ENCODE measurements around the gene DNAH2.

Gene DNAH2

DNA sequence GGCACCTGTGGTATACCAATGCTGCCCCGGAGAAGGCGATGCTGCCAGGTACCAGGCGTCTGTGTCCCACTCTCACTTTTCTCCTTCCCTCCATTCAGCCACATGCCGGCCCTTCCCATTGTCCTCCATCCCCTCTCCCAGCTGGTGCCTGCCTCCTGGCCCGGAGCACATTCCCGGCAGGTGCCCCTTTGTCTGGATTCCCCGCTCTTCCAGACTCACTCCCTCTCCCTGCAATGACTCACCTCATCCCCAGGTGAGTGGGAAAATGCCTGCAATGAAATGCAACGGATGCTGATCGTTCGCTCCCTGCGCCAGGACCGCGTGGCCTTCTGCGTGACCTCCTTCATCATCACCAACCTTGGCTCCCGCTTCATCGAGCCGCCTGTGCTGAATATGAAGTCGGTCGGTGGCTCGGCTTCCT, 106.0 kb downstream of the DNAH2 start:
- DNase-seq (ENCODE audit: low read depth), result no peak

DNA sequence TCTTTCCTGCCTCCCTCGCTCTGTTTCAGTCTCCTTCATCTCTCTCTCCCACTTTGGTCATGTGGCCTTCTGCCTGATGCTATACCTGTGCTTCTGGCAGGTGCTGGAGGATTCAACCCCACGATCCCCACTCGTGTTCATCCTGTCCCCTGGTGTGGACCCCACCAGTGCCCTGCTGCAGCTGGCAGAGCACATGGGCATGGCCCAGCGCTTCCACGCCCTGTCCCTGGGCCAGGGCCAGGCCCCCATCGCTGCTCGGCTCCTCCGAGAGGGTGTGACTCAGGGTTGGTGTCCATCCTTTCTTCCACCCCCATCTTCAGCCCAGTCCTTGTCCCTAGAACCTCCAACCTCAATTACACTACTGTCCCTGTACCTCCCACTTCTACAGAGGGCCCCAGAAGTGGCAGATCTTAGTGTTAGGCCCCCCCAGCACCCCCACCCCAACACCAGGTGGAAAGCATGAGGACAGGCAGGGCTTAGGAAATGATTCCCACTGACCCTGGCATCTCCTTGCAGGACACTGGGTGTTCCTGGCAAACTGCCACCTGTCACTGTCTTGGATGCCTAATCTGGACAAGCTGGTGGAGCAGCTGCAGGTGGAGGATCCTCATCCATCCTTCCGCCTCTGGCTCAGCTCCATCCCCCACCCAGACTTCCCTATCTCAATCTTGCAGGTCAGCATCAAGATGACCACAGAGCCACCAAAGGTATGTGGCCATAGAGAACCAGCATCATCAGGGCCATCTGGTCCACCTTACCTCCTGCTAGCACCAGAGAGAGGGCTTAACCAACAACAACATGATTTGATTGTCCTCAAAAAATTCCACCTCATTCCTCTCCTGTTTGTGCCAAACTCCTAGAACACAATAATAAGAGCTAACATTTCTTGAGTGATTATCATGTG, 106.7 kb downstream of the DNAH2 start:
- DNase-seq (ENCODE audit: low read depth), result no peak

GRCh38 chr17:7825206-7825990, 107.9 kb downstream of the DNAH2 start:
- no peak for DNase-seq (ENCODE audit: low read depth)

DNA sequence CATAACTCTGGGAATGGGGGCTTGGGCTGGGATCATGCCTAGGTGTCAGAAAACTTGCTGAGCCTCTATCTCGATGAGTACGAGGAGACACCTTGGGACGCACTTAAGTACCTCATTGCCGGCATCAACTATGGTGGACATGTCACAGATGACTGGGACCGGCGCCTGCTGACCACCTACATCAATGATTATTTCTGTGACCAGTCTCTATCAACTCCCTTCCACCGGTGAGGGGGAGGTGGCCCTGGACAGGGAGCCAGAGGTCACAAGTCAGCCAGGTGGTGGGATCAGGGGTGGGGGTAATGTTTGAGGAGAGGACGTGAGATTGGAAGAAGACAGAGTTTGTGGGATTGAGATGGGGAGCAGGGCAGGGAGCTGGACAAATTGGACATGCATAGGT, 113.1 kb downstream of the DNAH2 start:
- DNase-seq (ENCODE audit: low read depth), result no peak

DNA sequence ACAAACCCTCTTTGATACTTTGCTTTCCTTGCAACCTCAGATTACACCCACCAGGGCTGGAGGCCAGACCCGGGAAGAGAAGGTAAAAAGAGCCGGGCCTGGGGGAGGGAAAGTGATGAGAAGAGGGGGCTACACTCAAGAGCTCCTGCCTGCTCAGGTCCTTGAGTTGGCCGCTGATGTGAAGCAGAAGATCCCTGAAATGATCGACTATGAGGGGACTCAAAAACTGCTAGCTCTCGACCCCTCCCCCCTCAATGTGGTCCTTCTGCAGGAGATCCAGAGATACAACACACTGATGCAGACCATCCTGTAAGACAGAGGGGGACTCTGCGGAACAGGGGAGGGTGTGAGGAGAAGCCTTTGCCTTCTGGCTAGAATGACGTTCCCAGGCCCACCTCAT, 113.7 kb downstream of the DNAH2 start:
- DNase-seq (ENCODE audit: low read depth), result no peak

DNA sequence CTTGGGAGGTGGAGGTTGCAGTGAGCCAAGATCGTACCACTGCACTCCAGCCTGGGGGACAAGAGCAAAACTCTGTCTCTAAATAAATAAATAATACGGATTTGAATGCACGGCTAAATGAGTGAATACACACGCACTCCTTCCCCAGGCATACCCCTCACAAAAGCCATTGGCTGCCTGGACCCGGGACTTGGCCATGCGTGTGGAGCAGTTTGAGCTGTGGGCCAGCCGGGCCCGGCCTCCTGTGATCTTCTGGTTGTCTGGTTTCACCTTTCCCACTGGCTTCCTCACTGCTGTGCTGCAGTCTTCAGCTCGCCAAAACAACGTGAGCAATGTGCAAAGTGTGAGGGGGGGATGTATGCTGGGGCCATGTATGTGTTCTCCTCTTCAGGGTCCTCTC, 114.9 kb downstream of the DNAH2 start:
- no peak for DNase-seq (ENCODE audit: low read depth)

GRCh38 chr17:7833011-7833794, 115.7 kb downstream of the DNAH2 start:
- no peak for DNase-seq (ENCODE audit: low read depth)

DNA sequence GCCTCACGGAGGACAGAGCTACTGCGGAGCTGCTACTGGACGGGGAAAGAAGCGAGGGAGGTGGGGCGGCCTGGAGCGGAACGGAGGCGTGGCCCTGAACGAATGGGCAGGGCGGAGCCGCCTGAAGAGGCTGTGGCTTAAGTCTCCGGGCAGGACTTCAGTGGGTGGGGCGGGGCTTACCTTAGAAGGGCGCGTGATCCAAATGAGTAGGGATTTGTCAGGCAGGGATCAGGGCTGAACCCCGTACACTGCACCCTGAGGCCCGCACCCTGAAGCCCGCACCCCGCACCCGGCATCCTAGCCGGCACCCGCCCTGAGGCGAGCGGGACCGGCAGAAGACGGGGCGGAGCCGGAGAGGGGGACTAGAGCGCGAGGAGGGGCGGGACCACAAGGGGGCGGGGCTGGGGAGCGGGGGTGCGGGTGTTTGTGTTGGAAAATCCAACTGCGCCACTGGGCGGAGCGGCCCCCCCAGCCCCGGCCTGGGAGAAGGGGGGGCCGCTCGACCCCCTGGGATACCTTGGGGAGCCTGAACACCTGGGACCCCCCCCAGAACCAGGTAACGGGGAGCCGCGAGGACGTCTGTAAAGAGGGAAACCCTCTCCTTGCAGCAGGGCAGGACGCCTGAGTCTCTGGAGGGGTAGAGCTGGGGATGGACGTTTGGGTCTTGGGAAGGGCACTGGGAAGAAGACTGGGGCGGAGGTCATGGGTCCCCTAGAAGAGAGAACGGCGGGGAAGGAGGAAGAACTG, 116.4 kb downstream of the DNAH2 start, which contains the start of gene KDM6B:
TSS of gene KDM6B (plus strand) at position 423 of the 747 bp plus-strand sequence. CDS start 11,338 bp downstream, outside the sequence.
- DNase-seq (ENCODE audit: low read depth), result peak; percentile 88

DNA sequence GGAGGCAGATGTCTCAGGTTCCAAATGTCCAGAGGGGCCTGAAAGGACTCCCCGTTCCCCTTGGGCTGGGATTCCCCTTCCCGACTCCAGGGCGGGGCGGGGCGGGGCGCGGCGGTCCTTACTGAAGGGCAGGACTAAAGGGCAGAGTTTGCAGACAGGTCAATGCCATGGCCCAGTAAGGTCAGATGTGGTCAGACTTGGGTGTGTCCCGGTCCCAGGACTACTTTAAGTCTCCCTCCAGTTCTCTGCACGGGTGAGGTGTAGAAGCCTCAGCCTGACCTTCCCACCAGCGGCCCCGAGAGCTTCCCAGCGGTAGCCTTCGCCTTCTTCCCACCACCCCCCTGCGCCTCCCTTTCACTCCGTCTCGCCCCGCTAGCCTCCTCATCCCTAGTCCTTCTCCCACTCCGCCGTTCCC, 117.0 kb downstream of the DNAH2 start:
- DNase-seq (ENCODE audit: low read depth), result no peak

- DNase-seq (ENCODE audit: low read depth), result peak; percentile 98
Observed at GRCh38 chr17:7834957-7835813, 117.6 kb downstream of the DNAH2 start.

- DNase-seq (ENCODE audit: low read depth), result peak; percentile 65
Observed at GRCh38 chr17:7835814-7836595, 118.5 kb downstream of the DNAH2 start.

DNA sequence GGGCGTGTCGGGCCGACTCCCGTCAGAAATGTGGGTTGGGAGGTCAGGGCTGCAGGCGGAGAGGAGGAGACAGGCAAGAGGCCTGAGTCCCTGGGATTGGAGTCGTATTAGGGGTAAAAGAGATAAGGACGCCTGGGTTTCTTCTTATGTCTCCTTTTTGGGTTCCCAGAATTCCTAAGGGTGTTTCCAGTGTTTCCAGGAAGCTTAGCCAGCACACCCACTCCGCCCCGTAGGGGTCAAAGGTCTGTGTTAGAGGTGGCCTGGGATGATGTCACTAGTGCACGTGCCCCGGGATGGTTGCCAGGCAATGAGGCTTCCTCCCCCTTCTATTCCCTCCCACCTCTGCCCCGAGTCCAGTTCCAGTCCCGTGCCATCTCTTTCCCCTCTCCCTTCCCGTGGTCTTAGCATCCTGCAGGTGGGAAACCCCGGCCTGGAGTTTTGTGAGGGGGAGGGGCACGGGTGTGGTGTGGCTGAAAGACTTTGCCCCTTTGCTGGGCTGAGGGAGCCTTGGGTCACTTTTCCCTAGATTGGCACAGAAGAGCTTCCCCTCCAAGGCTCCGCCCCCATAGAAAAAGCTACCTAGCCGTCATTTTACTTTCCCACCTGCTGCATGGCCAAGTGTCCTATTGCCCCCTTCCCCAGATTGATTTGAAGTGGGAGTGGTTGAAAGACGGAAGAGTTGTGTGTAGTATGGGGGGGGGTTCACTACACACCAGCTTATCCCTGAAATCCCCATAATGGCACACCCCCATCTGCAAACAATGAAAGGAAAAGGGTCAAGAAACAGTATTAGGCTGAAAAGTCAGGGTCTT, 119.3 kb downstream of the DNAH2 start:
- DNase-seq (ENCODE audit: low read depth), result peak; percentile 90

DNA sequence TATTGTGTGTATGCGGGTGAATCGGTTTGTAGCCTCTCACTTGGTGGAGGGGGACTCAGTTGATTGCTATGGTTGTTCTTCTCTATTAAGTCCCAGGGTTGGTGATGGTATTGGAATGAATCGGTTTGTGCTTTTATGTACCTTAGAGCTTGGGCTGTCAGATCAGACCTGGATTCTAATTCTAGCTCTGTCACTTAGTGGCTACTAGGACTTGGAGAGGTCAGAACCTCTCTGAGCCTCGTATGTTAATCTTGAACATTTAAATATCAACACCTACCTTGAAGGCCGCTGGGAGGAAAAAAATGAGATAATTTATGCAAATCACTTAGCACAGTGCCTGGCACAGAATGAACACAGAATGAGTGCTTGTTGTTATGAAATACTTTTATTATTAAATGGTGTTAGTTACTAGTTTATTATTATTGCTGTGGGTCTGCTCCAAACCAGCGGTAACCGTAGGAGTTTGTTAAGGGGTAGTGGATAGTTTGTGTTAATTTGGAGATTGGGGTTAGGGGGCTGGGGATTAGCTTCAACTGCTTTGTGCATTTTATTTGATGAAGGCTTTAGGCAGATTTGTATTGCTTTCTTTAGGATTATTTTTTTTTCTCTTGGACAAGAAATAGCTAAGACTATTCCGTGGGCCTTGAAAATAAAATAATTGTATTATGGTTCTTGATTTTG, 120.0 kb downstream of the DNAH2 start:
- DNase-seq (ENCODE audit: low read depth), result no peak

DNA sequence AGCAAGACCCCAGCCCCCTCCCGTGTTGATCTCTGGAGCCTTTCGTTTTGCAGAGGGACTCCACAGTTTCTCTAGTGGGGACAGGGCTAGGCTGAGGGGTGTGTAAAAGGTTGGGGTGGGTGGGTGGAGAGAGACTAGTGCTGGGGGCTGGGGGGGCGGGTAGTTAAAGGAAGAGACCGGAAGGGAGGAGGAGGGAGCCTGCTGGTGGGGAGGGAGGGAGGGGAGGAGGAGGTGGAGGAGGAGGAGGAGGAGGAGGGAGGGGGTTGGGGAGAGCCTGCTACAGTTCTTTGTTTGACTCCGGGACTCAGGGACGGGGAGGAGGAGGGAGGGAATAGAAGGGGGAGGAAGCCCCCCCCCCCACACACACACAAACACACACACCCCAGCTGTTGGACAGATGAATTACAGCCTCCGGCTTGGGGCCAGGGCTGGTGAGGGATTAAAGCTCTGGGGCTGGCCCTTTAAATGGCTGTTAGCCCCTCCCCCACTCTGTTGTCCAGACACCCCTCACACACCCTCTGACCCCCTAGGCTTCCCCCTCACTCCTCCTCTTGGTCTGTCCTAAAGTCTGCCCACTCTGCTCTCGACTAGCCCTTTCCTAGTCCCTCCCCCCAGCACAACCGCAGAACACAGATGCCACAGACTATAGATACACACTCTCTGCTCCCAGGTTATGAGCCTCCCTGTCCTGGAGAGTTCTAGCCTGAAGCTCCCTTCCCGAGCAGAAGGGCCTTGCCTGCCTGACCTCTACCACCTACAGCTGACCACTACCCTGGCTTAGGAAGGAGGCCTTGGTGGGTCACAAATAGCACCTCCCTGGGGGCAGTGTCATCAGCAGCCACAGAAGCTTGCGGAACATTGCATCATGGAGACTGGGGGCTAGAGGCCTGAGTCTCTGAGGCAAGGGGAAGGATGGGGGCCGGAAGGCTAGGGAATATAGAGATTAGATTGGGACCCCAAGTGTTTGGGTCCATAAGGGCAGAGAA, 120.8 kb downstream of the DNAH2 start:
- no peak for DNase-seq (ENCODE audit: low read depth)

DNA sequence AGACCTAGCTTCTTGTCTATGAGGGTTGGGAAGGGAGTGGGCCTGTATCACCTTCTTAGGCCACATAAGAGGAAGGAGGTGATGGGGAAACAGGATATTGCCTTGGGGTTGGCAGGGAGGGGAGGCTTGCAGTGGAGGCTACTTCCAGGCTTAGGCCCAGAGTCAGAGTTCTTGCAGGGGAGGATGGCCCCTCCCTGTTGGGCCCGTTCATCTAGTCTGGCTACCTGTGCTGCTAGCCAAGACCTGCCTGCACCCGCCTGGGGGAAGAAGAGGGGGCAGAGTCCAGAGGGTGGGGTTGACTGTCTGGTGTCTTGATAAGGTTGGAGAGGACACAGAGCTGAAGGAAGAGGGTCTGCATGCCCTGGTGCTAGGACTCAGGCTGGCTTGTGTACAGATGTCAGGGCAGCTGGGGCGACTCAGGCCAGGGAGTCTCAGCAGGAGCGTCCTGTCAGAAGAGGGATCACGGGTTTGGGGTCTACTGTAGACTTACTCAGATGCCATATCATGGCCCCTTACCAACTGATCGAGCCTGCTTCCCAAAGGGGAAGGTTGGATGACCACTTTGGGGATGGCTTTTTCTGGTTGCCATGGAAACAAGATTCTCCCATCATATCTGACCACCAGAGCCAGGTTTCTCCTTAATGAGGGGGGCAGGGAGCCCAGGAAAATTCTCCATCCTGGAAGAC, 121.8 kb downstream of the DNAH2 start:
- DNase-seq (ENCODE audit: low read depth), result no peak

DNA sequence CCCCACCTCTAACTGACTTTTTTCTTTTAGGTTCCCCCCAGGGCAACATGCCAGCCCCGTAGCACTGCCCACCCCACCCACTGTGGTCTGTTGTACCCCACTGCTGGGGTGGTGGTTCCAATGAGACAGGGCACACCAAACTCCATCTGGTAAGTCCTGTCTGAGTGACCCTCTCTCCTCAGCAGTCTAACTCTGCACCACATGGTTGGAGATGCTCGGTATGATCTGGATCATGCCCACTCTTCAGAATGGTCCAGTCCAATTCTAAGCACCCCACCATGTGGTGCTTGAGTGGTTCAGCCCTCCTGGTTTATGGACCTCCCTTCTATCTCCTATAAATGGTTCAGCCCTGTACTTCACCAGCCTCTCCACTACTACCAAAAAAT, 122.3 kb downstream of the DNAH2 start:
- no peak for DNase-seq (ENCODE audit: low read depth)

All from stromal cell of bone marrow (primary cell).